GM12892 (cell line): ENCODE results near the gene GNB3.

ENCODE experiments used
- POLR2A ChIP-seq: IDR thresholded peaks from 2 replicates; pipeline ENCODE4 v1.6.1; 2011; ENCODE audit warnings: low read depth, low read length, control low read depth
- POLR2AphosphoS5 ChIP-seq: IDR thresholded peaks from 2 replicates; pipeline ENCODE4 v1.6.1; 2011; ENCODE audit warnings: low read depth, low read length, control low read depth
- TAF1 ChIP-seq: IDR thresholded peaks from 2 replicates; pipeline ENCODE4 v1.6.1; 2011; ENCODE audit warnings: low read depth, mild to moderate bottlenecking, control low read depth, low read length, borderline replicate concordance

DNA sequence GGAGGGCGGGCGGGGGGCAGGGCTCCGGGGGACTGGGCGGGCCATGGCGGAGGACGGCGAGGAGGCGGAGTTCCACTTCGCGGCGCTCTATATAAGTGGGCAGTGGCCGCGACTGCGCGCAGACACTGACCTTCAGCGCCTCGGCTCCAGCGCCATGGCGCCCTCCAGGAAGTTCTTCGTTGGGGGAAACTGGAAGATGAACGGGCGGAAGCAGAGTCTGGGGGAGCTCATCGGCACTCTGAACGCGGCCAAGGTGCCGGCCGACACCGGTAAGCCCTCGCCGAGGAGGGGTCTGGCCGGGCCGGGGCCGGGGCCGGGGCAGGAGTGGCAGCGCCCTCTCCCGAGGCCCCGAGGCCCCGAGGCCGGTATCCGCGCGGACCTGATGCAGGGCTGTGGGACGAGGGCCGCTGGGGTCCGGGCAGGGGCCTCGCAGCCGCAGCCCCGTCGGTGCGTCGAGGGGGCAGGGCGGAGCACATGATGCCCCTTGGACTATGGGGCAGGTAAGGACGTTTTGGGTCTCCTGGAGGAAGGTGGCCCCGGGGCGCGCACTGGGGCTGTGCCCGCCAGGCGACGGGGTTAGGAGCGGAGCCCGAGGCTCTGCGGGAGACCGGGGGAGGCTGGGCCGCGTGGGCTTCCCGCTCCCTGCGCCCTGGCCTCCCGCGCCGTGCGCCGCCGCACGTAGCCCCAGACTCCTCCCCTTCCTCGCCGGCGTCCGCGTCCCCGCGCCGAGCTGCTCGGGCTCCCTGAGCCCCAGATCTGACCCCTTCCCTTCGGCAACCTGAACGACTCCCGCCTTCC, 26.9 kb downstream of the GNB3 start, which contains the start of gene TPI1:
- TF ChIP-seq POLR2A (peak; percentile 99), TAF1 (peak; percentile 95), POLR2AphosphoS5 (peak; percentile 98)
